ENCODE measurements around the gene DNM2.

The DNM2 gene

GRCh38 chr19:10782795-10783194, 64.9 kb downstream of the DNM2 start:
- no peak for DNase-seq

- no peak for DNase-seq
These were observed 66.4 kb downstream of the DNM2 start for GRCh38 chr19:10784257-10784656.

GRCh38 chr19:10788146-10788545, 70.3 kb downstream of the DNM2 start:
- no peak for DNase-seq

- DNase-seq = no peak
These were observed 72.0 kb downstream of the DNM2 start for GRCh38 chr19:10789866-10790265.

GRCh38 chr19:10796653-10797052, 78.8 kb downstream of the DNM2 start:
- DNase-seq = no peak

- no peak for DNase-seq
These were observed 79.2 kb downstream of the DNM2 start for GRCh38 chr19:10797078-10797477.

GRCh38 chr19:10797541-10798256, 79.8 kb downstream of the DNM2 start:
- DNase-seq = no peak

GRCh38 chr19:10800488-10800887, 82.6 kb downstream of the DNM2 start:
- no peak for DNase-seq

- no peak for DNase-seq
These were observed 84.6 kb downstream of the DNM2 start for GRCh38 chr19:10802479-10802878.

GRCh38 chr19:10803252-10803651, 85.4 kb downstream of the DNM2 start:
- no peak for DNase-seq

GRCh38 chr19:10805065-10805757, 87.3 kb downstream of the DNM2 start:
- DNase-seq = no peak

GRCh38 chr19:10805758-10806247, 87.9 kb downstream of the DNM2 start:
- DNase-seq = no peak

GRCh38 chr19:10808937-10809649, 91.2 kb downstream of the DNM2 start:
- no peak for DNase-seq

- DNase-seq = no peak
These were observed 91.9 kb downstream of the DNM2 start for GRCh38 chr19:10809651-10810285.

GRCh38 chr19:10811391-10812111, 93.7 kb downstream of the DNM2 start:
- DNase-seq = no peak

GRCh38 chr19:10812196-10812595, 94.3 kb downstream of the DNM2 start:
- no peak for DNase-seq

GRCh38 chr19:10812902-10813404, 95.1 kb downstream of the DNM2 start:
- DNase-seq = no peak

- DNase-seq = no peak
These were observed 97.2 kb downstream of the DNM2 start for GRCh38 chr19:10815007-10815536.

GRCh38 chr19:10815969-10816644, 98.2 kb downstream of the DNM2 start:
- no peak for DNase-seq

GRCh38 chr19:10816691-10817090, 98.8 kb downstream of the DNM2 start:
- DNase-seq = no peak

- DNase-seq = no peak
These were observed 99.6 kb downstream of the DNM2 start for GRCh38 chr19:10817291-10818038.
